Bronchial epithelial cell (primary cell): Measurements from ENCODE around the gene CLDN14. TPM values are rescaled to one million over a fixed set of nuclear protein-coding genes. Genes with fewer than 3 reads are reported as not detected.

Source experiments
- DNase-seq: peaks from one replicate; pipeline ENCODE4 v3.0.0-alpha.2; 2010; ENCODE audit warnings: low read depth
- FAIRE-seq: peaks from 2 replicates; lab custom pipeline; 2011; peaks lifted over from hg19 to GRCh38; lab: Jason Lieb, UNC
- H3K27me3 ChIP-seq: 2 replicates; pipeline ENCODE4 v1.5.1; 2011; ENCODE audit warnings: low read length; ENCODE audit not compliant: control insufficient read depth, insufficient read depth
- H3K36me3 ChIP-seq: 2 replicates; pipeline ENCODE4 v1.5.1; 2011; ENCODE audit warnings: low read length; ENCODE audit not compliant: control insufficient read depth, insufficient read depth
- H3K4me3 ChIP-seq: 2 replicates; pipeline ENCODE4 v1.5.1; 2011; ENCODE audit warnings: mild to moderate bottlenecking, low read depth, low read length, control low read depth
- CTCF ChIP-seq: IDR thresholded peaks from 2 replicates; pipeline ENCODE4 v1.5.1; 2011; ENCODE audit warnings: mild to moderate bottlenecking, moderate library complexity, low read length, control low read depth, inconsistent platforms; ENCODE audit not compliant: insufficient read depth, severe bottlenecking
- total RNA-seq: library from RNA; depleted of rRNA; stranded (reverse); fragments of >200 nt; gene quantifications from 2 replicates; pipeline ENCODE4 v1.2.1, GENCODE V29; 2014

The CLDN14 gene
- total RNA-seq, 1 donor from 2014 or later = not detected

- H3K36me3 ChIP-seq = no peaks in the 10 kb centered on the region
- FAIRE-seq = no peak
- no peaks in the 10 kb centered on the region for H3K27me3 ChIP-seq
- no peak overlapping the region for H3K4me3 ChIP-seq
- DNase-seq = peak; percentile 79
- no peak for TF ChIP-seq CTCF
Observed at GRCh38 chr21:36437745-36438128, 42.2 kb downstream of the CLDN14 start.

- H3K36me3 ChIP-seq = no peaks in the 10 kb centered on the region
- DNase-seq = no peak
- FAIRE-seq = no peak
- no peak overlapping the region for H3K4me3 ChIP-seq
- no peak for TF ChIP-seq CTCF
- no peaks in the 10 kb centered on the region for H3K27me3 ChIP-seq
Observed at GRCh38 chr21:36436829-36437744, 42.8 kb downstream of the CLDN14 start.

GRCh38 chr21:36434144-36434543, 45.8 kb downstream of the CLDN14 start:
- no peak for TF ChIP-seq CTCF

GRCh38 chr21:36433059-36433709, 46.7 kb downstream of the CLDN14 start:
- DNase-seq = no peak
- no peaks in the 10 kb centered on the region for H3K27me3 ChIP-seq
- no peak for TF ChIP-seq CTCF
- H3K4me3 ChIP-seq = no peak overlapping the region
- no peak for FAIRE-seq
- H3K36me3 ChIP-seq = no peaks in the 10 kb centered on the region

More at GRCh38 chr21:36434144-36434543, 45.8 kb downstream of the CLDN14 start:
- Histone ChIP-seq H3K36me3 (no peaks in the 10 kb centered on the region), H3K4me3 (no peak overlapping the region), H3K27me3 (no peaks in the 10 kb centered on the region)
- DNase-seq = no peak
- FAIRE-seq = no peak

- no peak for TF ChIP-seq CTCF
- Histone ChIP-seq H3K27me3 (no peaks in the 10 kb centered on the region), H3K36me3 (no peaks in the 10 kb centered on the region), H3K4me3 (no peak overlapping the region)
- DNase-seq = no peak
- no peak for FAIRE-seq
Observed at GRCh38 chr21:36431252-36431651, 48.7 kb downstream of the CLDN14 start.
